Suprapubic skin (tissue), 4 donors: Measurements from ENCODE around the gene CCT6B.

Experiments used
- POLR2A ChIP-seq, 2 donors: fragments of 450-650 bp; IDR thresholded peaks; one replicate each; pipeline ENCODE4 v1.6.1; 2017; ENCODE audit warnings: antibody characterized with exemption in 2 of 2, mild to moderate bottlenecking in 2 of 2, moderate library complexity in 2 of 2
- POLR2AphosphoS5 ChIP-seq, 3 donors: sonication (generic); formaldehyde crosslinking; IDR thresholded peaks; one replicate each; pipeline ENCODE4 v1.6.1; 2017; ENCODE audit warnings: antibody characterized with exemption in 3 of 3
- TF ChIP-seq, protein P1 (sequence below), 2 donors: fragments of 200-600 bp in 1 of 2; fragments of 450-650 bp in 1 of 2; sonication (generic) in 1 of 2; IDR thresholded peaks; one replicate each; pipeline ENCODE4 v1.5.1; 2016 to 2019; ENCODE audit warnings: antibody characterized with exemption in 2 of 2, mild to moderate bottlenecking in 1 of 2, moderate library complexity in 1 of 2

DNA sequence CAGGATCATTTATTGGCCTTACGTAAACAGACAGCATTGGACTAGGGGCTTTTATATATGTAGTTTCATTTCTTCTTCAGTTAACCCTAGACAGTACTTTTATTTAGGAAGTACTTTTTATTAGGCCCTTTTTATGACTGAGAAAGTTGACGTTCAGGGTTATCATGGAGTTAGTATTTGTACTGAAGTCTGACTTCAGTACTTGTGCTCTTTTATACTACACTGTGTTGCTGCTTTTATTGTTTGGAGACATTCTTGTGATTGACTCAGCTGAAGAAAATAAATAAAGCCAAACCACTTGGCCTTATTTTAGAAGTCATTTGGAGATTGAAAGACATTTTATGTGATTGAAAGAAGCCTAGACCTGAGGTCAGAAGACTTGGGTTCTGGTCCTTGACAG, 26.0 kb upstream of the CCT6B start:
- TF ChIP-seq, protein P1, sequence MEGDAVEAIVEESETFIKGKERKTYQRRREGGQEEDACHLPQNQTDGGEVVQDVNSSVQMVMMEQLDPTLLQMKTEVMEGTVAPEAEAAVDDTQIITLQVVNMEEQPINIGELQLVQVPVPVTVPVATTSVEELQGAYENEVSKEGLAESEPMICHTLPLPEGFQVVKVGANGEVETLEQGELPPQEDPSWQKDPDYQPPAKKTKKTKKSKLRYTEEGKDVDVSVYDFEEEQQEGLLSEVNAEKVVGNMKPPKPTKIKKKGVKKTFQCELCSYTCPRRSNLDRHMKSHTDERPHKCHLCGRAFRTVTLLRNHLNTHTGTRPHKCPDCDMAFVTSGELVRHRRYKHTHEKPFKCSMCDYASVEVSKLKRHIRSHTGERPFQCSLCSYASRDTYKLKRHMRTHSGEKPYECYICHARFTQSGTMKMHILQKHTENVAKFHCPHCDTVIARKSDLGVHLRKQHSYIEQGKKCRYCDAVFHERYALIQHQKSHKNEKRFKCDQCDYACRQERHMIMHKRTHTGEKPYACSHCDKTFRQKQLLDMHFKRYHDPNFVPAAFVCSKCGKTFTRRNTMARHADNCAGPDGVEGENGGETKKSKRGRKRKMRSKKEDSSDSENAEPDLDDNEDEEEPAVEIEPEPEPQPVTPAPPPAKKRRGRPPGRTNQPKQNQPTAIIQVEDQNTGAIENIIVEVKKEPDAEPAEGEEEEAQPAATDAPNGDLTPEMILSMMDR (IDR thresholded peaks at IDR 0.05) = no peak
- no peak for TF ChIP-seq POLR2AphosphoS5 (IDR thresholded peaks at IDR 0.05)
- no peak for TF ChIP-seq POLR2A (IDR thresholded peaks at IDR 0.05)
